PC-9 (cell line): Measurements from ENCODE around the gene HDAC10.

Source experiments
- CTCF ChIP-seq: fragments of 200-600 bp; sonication (generic); conservative IDR thresholded peaks from 2 replicates; pipeline ENCODE4 v1.6.1; 2017; ENCODE audit warnings: mixed run types, antibody characterized with exemption, mild to moderate bottlenecking, moderate library complexity
- EZH2 ChIP-seq: fragments of 200-600 bp; sonication (generic); IDR thresholded peaks from 2 replicates; pipeline ENCODE4 v1.8.0; 2017; ENCODE audit warnings: antibody characterized with exemption, low read depth

- TF ChIP-seq CTCF (no peak), EZH2 (no peak)
These were observed 35.6 kb downstream of the HDAC10 start for GRCh38 chr22:50215297-50216054.
